Measurements from ENCODE around the gene MICAL3.
"Not testable (repeated sequence)": the region's sequence is repeated elsewhere in the genome, so short reads cannot be mapped to it uniquely, and the experiment has no call there.

MICAL3 gene

DNA sequence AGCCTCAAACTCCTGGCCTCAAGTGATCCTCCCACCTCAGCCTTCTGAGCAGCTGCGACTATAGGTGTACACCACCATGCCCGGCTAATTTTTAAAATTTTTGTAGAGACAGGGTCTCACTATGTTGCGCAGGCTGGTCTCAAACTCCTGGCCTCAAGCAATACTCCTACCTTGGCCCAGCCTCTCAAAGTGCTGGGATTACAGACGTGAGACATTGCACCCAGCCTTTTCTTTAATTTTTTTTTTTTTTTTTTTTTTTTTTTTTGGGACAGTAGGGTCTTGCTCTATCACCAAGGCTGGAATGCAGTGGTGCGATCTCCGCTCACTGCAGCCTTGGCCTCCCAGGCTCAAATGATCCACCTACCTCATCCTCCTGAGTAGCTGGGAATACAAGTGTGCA, 29.1 kb downstream of the MICAL3 start:
- not testable (repeated sequence) for DNase-seq

DNA sequence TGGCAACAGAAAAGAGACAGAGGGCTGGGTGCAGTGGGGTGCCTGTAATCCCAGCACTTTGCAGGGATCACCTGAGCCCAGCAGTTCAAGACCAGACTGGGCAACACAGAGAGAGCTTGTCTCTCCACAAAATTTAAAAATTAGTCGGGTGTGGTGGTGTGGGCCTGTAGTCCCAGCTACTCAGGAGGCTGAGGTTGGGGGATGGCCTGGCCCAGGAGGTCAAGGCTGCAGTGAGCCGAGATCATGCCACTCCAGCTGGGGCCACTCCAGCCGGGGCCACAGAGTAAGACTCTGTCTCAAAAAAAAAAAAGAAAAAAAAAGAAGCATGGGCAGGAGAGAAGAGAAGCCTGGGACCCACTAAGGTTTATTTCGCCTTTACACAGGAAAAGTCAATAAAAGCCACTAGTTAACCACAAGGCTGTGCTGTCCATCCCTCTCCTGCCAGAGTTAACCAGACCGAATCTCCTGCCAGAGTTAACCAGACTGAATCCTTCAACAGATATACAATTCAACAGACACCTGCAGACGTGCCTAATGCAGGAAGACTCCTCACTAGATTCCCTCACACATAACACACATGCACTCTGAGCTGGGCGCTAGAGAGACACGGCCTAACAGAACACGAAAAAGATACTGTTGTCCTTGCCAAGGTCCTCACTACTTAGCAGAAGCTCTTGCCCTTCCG, 29.8 kb downstream of the MICAL3 start:
- DNase-seq: no peak

DNA sequence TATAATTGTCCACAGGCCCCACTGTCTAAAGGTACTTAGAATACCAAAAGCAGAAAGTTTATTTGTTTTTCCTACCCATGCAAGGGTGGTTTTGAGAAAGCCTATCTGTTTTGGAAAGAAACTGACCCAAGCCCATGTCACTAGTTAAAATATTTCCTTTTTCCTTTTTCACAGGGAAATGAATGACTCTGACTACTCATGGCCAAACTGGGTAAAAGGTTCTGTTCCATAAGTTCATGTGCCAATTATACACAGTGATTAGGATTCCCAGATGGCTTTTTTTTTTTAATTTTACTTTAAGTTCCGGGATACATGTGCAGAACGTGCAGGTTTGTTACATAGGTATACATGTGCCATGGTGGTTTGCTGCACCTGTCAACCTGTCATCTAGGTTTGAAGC, 31.4 kb downstream of the MICAL3 start:
- not testable (repeated sequence) for DNase-seq

DNA sequence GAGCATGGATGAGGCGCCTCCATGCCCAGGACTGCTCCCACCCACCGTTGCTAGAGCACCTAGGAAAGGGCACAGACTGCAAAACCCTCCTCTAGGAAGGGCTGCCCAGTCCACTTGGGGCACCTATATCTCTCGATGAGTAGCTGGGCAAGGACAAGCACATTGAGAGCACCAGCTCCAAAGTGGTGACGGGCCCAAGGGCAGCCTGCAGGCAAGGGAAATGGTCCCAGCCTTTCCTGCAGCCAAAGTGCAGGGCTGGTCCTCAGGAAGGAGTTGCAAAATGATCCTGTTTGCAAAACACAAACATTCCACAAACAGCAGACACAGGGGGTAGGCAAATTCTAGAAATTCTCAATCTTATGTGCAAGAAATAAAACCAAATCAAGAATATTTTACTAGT, 32.4 kb downstream of the MICAL3 start:
- DNase-seq: not testable (repeated sequence)

DNA sequence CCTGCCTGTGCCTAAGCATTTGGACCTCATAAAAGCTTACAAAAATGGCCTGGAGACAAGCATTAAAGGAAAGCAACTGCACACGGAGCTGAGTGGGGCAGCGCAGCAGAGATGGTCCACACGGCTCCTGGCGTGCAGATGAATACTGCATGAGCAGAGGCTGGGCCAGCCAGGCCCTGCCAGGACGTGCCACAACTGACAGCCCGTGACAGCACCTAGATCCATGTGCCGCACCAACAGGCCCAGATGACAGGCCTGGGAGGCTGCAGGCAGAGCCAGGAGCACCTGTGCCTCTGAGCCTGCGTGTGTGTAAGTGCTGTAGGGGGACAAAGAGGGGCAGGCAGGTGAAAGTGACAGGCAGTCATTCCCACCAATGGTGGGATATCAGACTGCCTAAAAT, 33.4 kb downstream of the MICAL3 start:
- no peak for DNase-seq

- DNase-seq: no peak
Observed at GRCh38 chr22:17990147-17990546, 34.2 kb downstream of the MICAL3 start.

- no peak for DNase-seq
Observed at GRCh38 chr22:17988800-17989513, 35.4 kb downstream of the MICAL3 start.

GRCh38 chr22:17985606-17986005, 38.8 kb downstream of the MICAL3 start:
- no peak for DNase-seq

DNA sequence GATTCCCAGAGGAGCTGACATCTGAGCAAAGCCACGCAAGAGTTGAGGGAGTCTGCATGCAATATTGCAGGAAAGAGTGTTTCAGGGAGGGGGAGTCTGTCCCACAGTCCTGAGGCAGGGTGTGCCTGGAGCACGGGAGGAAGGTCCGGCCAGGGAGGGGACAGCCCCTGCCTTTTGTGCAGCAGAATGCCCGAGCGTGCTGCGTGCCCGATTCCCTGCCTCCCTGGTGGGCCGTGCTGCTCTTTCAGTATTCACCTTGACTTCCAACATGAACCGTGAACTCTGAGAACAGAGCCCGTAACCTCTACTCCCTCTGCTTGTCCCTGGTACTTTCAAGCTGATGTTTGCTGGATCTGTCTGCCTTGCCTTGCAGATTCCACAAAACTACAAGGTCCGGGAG, 39.3 kb downstream of the MICAL3 start:
- DNase-seq: not testable (repeated sequence)

DNA sequence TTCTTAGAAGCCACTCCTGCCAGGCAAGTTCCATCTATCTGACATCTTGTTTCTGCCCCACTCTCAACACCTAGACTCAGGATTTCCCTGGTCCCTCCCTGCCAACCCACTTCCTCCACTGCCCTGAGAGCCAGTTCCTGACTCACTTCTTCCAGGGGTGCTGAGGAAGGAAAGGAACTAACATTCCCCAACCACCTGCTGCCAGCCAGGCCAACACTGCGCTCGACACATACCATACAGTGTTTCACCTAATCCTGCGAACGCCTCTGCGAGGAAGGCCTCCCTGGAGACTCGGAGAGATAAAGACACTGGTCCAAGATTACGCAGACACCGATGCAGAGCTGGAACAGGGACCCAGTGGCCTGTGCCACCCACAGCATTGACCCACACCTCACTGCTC, 40.2 kb downstream of the MICAL3 start:
- DNase-seq: no peak

DNA sequence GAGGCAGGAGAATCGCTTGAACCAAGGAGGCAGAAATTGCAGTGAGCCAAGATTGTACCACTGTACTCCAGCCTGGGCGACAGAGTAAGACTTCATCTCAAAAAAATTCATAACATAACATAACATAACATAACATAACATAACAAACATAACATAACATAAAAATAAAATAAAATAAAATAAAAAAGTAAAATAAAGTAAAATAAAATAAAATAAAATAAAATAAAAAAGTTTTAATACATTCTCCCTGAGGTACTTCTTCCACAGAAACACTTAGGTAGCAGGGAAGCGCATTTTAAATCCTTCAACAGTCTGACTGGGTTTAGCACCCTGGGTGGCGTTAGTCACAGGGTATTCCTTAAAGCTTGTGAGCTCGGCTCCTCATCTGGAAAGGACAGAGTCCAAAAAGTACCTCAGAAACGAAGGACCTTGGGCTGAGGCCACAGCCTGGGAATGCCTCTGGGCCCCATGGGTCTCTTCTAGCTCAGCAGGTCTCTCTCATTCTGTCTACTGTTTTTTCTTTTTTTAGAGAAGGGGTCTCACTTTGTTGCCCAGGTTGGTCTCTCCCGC, 41.7 kb downstream of the MICAL3 start:
- DNase-seq: no peak

DNA sequence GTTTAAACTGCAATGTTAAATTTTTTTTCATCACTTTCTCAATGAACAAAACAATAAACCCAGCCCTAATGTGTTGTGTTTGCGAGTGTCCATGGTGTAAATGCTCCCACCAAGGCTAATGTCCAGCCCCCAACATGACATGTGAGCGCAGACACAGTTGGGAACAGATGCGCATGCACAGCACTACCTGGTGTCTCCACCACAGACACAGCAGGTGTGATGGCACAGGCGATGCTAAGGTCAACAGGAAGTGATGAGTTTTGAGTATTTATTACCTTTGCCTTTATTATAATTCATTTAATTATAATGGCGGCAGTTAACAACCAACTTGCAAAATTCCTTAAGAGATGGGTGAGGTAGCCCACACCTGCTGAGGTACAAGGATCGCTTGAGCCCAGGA, 42.9 kb downstream of the MICAL3 start:
- no peak for DNase-seq

DNA sequence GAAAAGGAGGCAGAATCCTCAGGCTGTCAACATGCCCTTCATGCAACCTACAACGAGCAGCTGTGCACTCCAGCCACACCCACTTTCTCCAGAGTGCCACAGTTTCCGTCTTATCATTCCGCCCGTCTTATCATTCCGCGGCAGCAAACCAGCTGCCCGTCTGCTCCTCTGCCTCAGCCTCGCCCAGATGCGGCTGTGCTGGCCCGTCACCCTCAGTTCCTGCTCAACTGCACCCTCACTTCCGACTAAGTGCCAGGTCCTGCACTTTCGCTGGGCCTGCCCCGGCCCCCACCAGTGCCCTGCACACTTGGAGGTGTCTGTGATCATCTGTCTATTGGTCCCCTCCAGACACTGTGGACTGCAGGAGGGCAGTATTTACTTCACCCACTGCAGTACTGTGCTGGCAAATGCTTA, 43.7 kb downstream of the MICAL3 start:
- no peak for DNase-seq

GRCh38 chr22:17980015-17980590, 44.3 kb downstream of the MICAL3 start:
- DNase-seq: no peak

GRCh38 chr22:17978027-17978426, 46.3 kb downstream of the MICAL3 start:
- no peak for DNase-seq

GRCh38 chr22:17977371-17977770, 47.0 kb downstream of the MICAL3 start:
- no peak for DNase-seq

GRCh38 chr22:17976121-17976520, 48.2 kb downstream of the MICAL3 start:
- DNase-seq: no peak

DNA sequence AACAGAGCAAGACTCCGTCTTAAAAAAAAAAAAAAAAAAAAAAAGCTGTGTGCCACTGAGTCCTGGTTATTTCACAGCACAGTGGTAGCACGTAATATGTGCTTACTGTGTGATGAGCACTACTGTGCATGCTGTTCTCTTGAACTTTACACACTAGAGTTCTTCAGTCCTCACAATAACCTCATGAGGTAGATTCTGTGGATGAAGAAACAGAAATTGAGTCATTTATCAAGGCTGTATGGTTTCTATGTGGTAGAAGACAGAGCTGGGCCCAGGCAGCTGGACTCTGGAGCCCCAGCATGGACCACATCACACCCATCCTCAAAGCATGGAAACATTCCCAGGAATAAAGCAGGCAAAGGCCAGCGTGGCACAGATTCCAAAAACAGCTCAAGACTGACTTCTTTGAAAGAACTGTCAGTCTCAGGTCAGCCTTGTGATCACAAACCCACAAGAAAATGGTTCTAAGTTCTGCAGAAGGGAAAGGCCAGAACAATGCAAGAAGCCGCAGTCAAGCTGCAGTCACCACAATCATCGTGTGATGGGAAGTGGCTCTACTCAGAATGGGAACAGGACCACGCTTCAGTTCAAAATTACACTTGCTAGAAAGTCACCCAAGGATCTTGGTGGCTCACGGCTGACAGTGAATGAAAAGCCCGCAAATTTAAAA, 49.5 kb downstream of the MICAL3 start:
- DNase-seq: no peak

DNA sequence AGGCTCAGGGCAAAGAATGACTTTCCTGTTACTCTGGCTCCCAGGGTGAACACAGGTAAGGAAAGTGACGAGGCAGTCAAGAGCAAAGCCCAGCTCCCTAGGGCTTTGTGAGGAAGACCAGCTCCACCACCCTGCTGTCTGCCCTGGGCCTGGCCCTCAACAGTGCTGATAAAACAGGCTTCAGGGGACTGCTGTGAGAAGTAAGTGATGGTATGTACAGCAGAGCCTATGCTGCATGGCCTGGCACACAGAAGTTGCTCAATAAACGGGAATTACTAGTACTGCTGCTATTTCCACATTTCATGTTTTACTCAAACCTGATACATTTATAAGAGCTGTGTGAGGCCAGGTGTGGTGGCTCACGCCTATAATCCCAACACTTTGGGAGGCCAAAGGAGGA, 50.3 kb downstream of the MICAL3 start:
- no peak for DNase-seq

DNA sequence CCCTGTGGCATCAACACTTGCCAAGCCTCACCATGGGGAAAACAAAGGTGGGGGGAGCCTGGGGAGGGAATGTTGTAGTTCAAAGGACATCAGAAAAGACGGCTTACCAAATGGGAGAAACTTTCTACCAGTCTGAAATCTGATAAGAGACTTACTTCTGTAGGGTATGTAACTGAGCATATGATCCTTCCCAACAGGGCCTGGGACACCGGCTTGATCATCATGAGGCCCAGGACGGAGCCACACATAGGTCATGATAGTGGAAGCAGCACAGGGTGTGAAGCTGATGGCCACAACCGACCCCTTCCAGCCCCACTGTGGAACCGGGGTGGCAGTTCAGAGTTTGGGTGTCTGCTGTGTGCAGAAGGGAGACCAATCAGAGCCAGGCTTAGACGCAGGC, 51.1 kb downstream of the MICAL3 start:
- no peak for DNase-seq

GRCh38 chr22:17972385-17973191, 51.8 kb downstream of the MICAL3 start:
- DNase-seq: no peak

- no peak for DNase-seq
Observed at GRCh38 chr22:17971711-17972110, 52.6 kb downstream of the MICAL3 start.
